SJCRH30 (cell line): ENCODE measurements around the gene MEIS1. TPM values are rescaled to one million over a fixed set of nuclear protein-coding genes. Genes with fewer than 3 reads are reported as not detected.

Experiments
- DNase-seq, 2 experiments: peaks; one replicate each; pipeline ENCODE4 v3.0.0-alpha.2; 2015 to 2020
- H3K27ac ChIP-seq: fragments of 250-450 bp; sonication (Bioruptor Pico); 2 replicates; pipeline ENCODE4 v1.5.1; 2020; ENCODE audit warnings: mild to moderate bottlenecking, moderate library complexity
- H3K27me3 ChIP-seq: fragments of 250-450 bp; sonication (Bioruptor Pico); 2 replicates; pipeline ENCODE4 v1.5.1; 2020; ENCODE audit warnings: mild to moderate bottlenecking, moderate library complexity
- H3K36me3 ChIP-seq: fragments of 250-450 bp; sonication (Bioruptor Pico); 2 replicates; pipeline ENCODE4 v1.5.1; 2020; ENCODE audit warnings: mild to moderate bottlenecking, moderate library complexity
- H3K4me1 ChIP-seq: fragments of 250-450 bp; sonication (Bioruptor Pico); 2 replicates; pipeline ENCODE4 v1.5.1; 2020; ENCODE audit warnings: mild to moderate bottlenecking, moderate library complexity
- H3K4me3 ChIP-seq: fragments of 250-450 bp; sonication (Bioruptor Pico); 2 replicates; pipeline ENCODE4 v1.5.1; 2020; ENCODE audit warnings: mild to moderate bottlenecking, moderate library complexity
- H3K9me3 ChIP-seq: fragments of 250-450 bp; sonication (Bioruptor Pico); replicated peaks from 2 replicates; pipeline ENCODE4 v1.5.1; 2020; ENCODE audit warnings: mild to moderate bottlenecking, moderate library complexity
- total RNA-seq: library from RNA; depleted of rRNA; stranded (reverse); fragments of >200 nt; shearing (Covaris generic); gene quantifications from 2 replicates; pipeline ENCODE4 v1.2.3, GENCODE V29; 2014

Gene MEIS1
- total RNA-seq, 1 experiment from 2014 or later, result 14.7 TPM

GRCh38 chr2:66490588-66491001 is 55.7 kb downstream of the MEIS1 start:
- no peaks in the 10 kb centered on the region for H3K4me1 ChIP-seq
- no peak overlapping the region for H3K4me3 ChIP-seq
- DNase-seq, result no peak
- no peaks in the 10 kb centered on the region for H3K27me3 ChIP-seq
- no peaks in the 10 kb centered on the region for H3K9me3 ChIP-seq
- H3K27ac ChIP-seq, result no peak overlapping the region
- H3K36me3 ChIP-seq, result no peaks in the 10 kb centered on the region

GRCh38 chr2:66494708-66495107 is 59.8 kb downstream of the MEIS1 start:
- H3K9me3 ChIP-seq, result no peaks in the 10 kb centered on the region
- H3K36me3 ChIP-seq, result no peaks in the 10 kb centered on the region
- H3K27me3 ChIP-seq, result no peaks in the 10 kb centered on the region
- no peak for DNase-seq
- no peaks in the 10 kb centered on the region for H3K4me1 ChIP-seq
- H3K4me3 ChIP-seq, result no peak overlapping the region
- H3K27ac ChIP-seq, result no peak overlapping the region

- Histone ChIP-seq H3K36me3 (no peaks in the 10 kb centered on the region), H3K4me1 (no peaks in the 10 kb centered on the region), H3K9me3 (no peaks in the 10 kb centered on the region), H3K27ac (no peak overlapping the region), H3K4me3 (no peak overlapping the region), H3K27me3 (no peaks in the 10 kb centered on the region)
- no peak for DNase-seq
Measured at GRCh38 chr2:66495788-66496640, 61.1 kb downstream of the MEIS1 start.

- H3K27me3 ChIP-seq, result no peaks in the 10 kb centered on the region
- H3K4me3 ChIP-seq, result no peak overlapping the region
- no peaks in the 10 kb centered on the region for H3K36me3 ChIP-seq
- DNase-seq, result no peak
- no peak overlapping the region for H3K27ac ChIP-seq
- no peaks in the 10 kb centered on the region for H3K4me1 ChIP-seq
- no peaks in the 10 kb centered on the region for H3K9me3 ChIP-seq
Measured at GRCh38 chr2:66496670-66497420, 61.9 kb downstream of the MEIS1 start.

- no peak overlapping the region for H3K4me3 ChIP-seq
- no peak overlapping the region for H3K27ac ChIP-seq
- H3K9me3 ChIP-seq, result no peaks in the 10 kb centered on the region
- no peak for DNase-seq
- H3K36me3 ChIP-seq, result no peaks in the 10 kb centered on the region
- H3K27me3 ChIP-seq, result no peaks in the 10 kb centered on the region
- no peaks in the 10 kb centered on the region for H3K4me1 ChIP-seq
Measured at GRCh38 chr2:66497431-66498288, 62.7 kb downstream of the MEIS1 start.

- Histone ChIP-seq H3K4me1 (no peaks in the 10 kb centered on the region), H3K27ac (no peak overlapping the region)
- no peak for DNase-seq
Measured at GRCh38 chr2:66498289-66498975, 63.5 kb downstream of the MEIS1 start.

GRCh38 chr2:66501267-66501666 is 66.3 kb downstream of the MEIS1 start:
- Histone ChIP-seq H3K27me3 (no peaks in the 10 kb centered on the region), H3K4me1 (no peaks in the 10 kb centered on the region), H3K27ac (no peak overlapping the region), H3K9me3 (no peaks in the 10 kb centered on the region), H3K36me3 (no peaks in the 10 kb centered on the region), H3K4me3 (no peak overlapping the region)
- DNase-seq, result no peak

More at GRCh38 chr2:66498289-66498975, 63.5 kb downstream of the MEIS1 start:
- H3K4me3 ChIP-seq, result no peak overlapping the region
- H3K36me3 ChIP-seq, result no peaks in the 10 kb centered on the region
- no peaks in the 10 kb centered on the region for H3K27me3 ChIP-seq
- H3K9me3 ChIP-seq, result no peaks in the 10 kb centered on the region

GRCh38 chr2:66506265-66506664 is 71.3 kb downstream of the MEIS1 start:
- Histone ChIP-seq H3K36me3 (no peaks in the 10 kb centered on the region), H3K4me3 (no peak overlapping the region), H3K27ac (no peak overlapping the region), H3K27me3 (no peaks in the 10 kb centered on the region), H3K4me1 (peaks cover 2% of the 10 kb centered on the region; the same call in 1 of the 2 replicates), H3K9me3 (no peaks in the 10 kb centered on the region)
- DNase-seq, result no peak

GRCh38 chr2:66507673-66508201 is 72.8 kb downstream of the MEIS1 start:
- Histone ChIP-seq H3K27ac (no peak overlapping the region), H3K9me3 (no peaks in the 10 kb centered on the region), H3K4me1 (peaks cover 2% of the 10 kb centered on the region; the same call in 1 of the 2 replicates), H3K4me3 (no peak overlapping the region), H3K27me3 (no peaks in the 10 kb centered on the region), H3K36me3 (no peaks in the 10 kb centered on the region)
- peak in 1 of 2 experiments; percentile 8 for DNase-seq

GRCh38 chr2:66508484-66509071 is 73.7 kb downstream of the MEIS1 start:
- Histone ChIP-seq H3K27me3 (no peaks in the 10 kb centered on the region), H3K4me1 (peaks cover 2% of the 10 kb centered on the region; the same call in 1 of the 2 replicates), H3K4me3 (no peak overlapping the region), H3K36me3 (no peaks in the 10 kb centered on the region), H3K9me3 (no peaks in the 10 kb centered on the region), H3K27ac (no peak overlapping the region)
- DNase-seq, result no peak

- Histone ChIP-seq H3K9me3 (no peaks in the 10 kb centered on the region), H3K36me3 (no peaks in the 10 kb centered on the region), H3K4me3 (no peak overlapping the region), H3K27ac (no peak overlapping the region), H3K4me1 (peaks cover 2% of the 10 kb centered on the region; the same call in 1 of the 2 replicates), H3K27me3 (no peaks in the 10 kb centered on the region)
- DNase-seq, result no peak
Measured at GRCh38 chr2:66509326-66509811, 74.4 kb downstream of the MEIS1 start.

GRCh38 chr2:66512626-66513025 is 77.7 kb downstream of the MEIS1 start:
- no peak overlapping the region for H3K27ac ChIP-seq
- no peak for DNase-seq
- H3K27me3 ChIP-seq, result no peaks in the 10 kb centered on the region
- no peak overlapping the region for H3K4me3 ChIP-seq
- H3K36me3 ChIP-seq, result no peaks in the 10 kb centered on the region
- H3K9me3 ChIP-seq, result no peaks in the 10 kb centered on the region
- peaks cover 2% of the 10 kb centered on the region; the same call in 1 of the 2 replicates for H3K4me1 ChIP-seq

GRCh38 chr2:66515743-66516142 is 80.8 kb downstream of the MEIS1 start:
- no peak for DNase-seq
- no peak overlapping the region for H3K4me3 ChIP-seq
- no peaks in the 10 kb centered on the region for H3K4me1 ChIP-seq
- H3K36me3 ChIP-seq, result no peaks in the 10 kb centered on the region
- no peaks in the 10 kb centered on the region for H3K9me3 ChIP-seq
- H3K27me3 ChIP-seq, result no peaks in the 10 kb centered on the region
- no peak overlapping the region for H3K27ac ChIP-seq
